Left kidney (tissue), 2 donors: Measurements from ENCODE around the gene KPNB1. TPM values are rescaled to one million over a fixed set of nuclear protein-coding genes. Genes with fewer than 3 reads are reported as not detected.
"Not testable (repeated sequence)": the region's sequence is repeated elsewhere in the genome, so short reads cannot be mapped to it uniquely, and the experiment has no call there.

Source experiments
- DNase-seq: peaks from one replicate; pipeline ENCODE4 v3.0.0-alpha.2; 2013
- polyA plus RNA-seq: library from polyadenylated mRNA; unstranded; fragments of 120-200 nt; gene quantifications from one replicate; pipeline ENCODE4 v1.2.1, GENCODE V29; 2013; ENCODE audit not compliant: insufficient read length

Gene KPNB1
- polyA plus RNA-seq, 1 donor, result 325 TPM

GRCh38 chr17:47676199-47676472 is 26.4 kb downstream of the KPNB1 start:
- DNase-seq, result no peak

GRCh38 chr17:47676510-47677165 is 26.9 kb downstream of the KPNB1 start:
- DNase-seq, result no peak

- DNase-seq, result no peak
Observed at GRCh38 chr17:47678196-47678595, 28.5 kb downstream of the KPNB1 start.

- no peak for DNase-seq
Observed at GRCh38 chr17:47682138-47682537, 32.4 kb downstream of the KPNB1 start.

- DNase-seq, result not testable (repeated sequence)
Observed at GRCh38 chr17:47682727-47683126, 33.0 kb downstream of the KPNB1 start.

GRCh38 chr17:47684025-47684424 is 34.3 kb downstream of the KPNB1 start:
- DNase-seq, result no peak

- no peak for DNase-seq
Observed at GRCh38 chr17:47684535-47685193, 34.9 kb downstream of the KPNB1 start.

GRCh38 chr17:47685556-47686275 is 36.0 kb downstream of the KPNB1 start:
- no peak for DNase-seq

GRCh38 chr17:47686276-47686635 is 36.5 kb downstream of the KPNB1 start:
- DNase-seq, result no peak

GRCh38 chr17:47686664-47687327 is 37.1 kb downstream of the KPNB1 start:
- no peak for DNase-seq

GRCh38 chr17:47687328-47687690 is 37.6 kb downstream of the KPNB1 start:
- DNase-seq, result no peak

GRCh38 chr17:47687748-47688147 is 38.0 kb downstream of the KPNB1 start:
- no peak for DNase-seq

GRCh38 chr17:47690121-47690520 is 40.4 kb downstream of the KPNB1 start:
- no peak for DNase-seq

GRCh38 chr17:47692137-47692894 is 42.6 kb downstream of the KPNB1 start:
- DNase-seq, result no peak

GRCh38 chr17:47692895-47693730 is 43.4 kb downstream of the KPNB1 start:
- no peak for DNase-seq

- peak; percentile 86 for DNase-seq
Observed at GRCh38 chr17:47693731-47694580, 44.2 kb downstream of the KPNB1 start, which contains the start of gene TBKBP1. TBKBP1 (plus strand) TSS chr17:47694161; CDS start chr17:47696113, 1,952 bp downstream.

- no peak for DNase-seq
Observed at GRCh38 chr17:47694581-47695428, 45.1 kb downstream of the KPNB1 start.

- DNase-seq, result no peak
Observed at GRCh38 chr17:47695429-47696376, 46.0 kb downstream of the KPNB1 start.
